Measurements from ENCODE around the gene DUS4L.

DUS4L gene

GRCh38 chr7:107580716-107581383 is 17.1 kb downstream of the DUS4L start:
- no peak for DNase-seq

DNA sequence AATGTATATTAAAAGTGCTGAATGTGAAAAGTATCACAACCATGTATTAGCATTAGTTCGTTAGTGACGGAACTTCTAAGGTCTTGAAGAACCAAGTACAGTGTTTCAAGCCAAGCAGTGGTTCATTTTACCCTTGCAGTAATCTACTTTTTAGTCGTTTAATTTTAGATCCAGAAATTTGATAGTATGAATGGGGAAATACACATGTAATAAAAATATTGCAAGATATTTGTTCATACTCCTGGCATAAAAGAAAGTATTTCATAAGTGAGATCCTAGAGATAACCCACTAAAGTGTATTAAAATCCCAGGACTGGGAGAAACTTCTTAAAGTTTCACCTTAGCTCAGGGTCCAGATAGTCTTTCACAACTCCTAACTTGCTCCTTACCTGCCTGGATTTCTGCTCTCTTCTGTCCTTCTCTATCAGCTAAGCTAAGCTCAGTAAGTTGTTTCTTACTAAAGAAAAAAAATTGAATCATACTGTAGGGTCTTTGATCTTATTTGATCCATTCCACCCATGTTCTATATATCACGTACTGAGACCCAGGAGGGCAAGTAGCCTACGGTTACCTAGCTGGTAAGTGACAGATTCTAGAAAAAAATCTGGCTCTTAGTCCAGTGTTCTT is 17.7 kb downstream of the DUS4L start:
- DNase-seq, result no peak

DNA sequence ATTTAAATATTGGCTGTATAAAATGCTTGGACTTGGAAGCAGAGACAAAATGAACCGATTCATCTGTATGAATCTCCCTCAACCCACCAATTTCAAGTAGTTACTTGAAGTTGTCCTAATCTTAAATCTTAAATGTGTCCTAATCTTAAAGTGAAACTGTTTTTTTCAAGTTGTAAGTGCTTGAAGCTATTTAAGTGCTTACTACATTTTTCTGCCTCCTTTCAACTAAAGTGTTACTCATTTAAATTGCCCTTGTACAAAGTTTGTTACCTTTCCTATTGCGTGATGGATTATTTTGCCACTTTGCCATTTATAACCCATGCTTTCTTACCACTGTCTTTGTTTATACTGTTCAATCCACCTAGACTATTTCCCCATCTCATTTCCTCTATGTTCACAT is 19.1 kb downstream of the DUS4L start:
- DNase-seq, result no peak

GRCh38 chr7:107584716-107585115 is 20.9 kb downstream of the DUS4L start:
- DNase-seq, result no peak

- DNase-seq, result no peak
Observed at GRCh38 chr7:107588529-107589130, 24.9 kb downstream of the DUS4L start.

DNA sequence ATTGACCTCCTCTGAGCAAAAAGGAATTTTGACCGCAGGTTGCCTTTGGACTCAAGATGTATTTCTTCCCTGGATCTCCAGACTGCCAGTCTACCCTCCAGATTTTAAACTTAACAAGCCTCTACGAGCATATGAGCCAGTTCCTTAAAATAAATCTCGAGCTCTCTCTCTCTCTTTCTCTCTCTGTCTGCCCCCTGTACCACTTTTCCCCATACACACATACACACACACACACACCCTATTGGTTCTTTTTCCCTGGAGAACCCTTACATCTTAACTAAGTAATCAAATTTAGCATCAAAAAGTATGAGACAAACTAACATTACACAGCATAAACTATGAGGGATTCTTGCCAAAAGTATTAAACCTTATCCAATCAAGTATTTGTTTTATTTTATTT is 27.6 kb downstream of the DUS4L start:
- DNase-seq, result no peak

DNA sequence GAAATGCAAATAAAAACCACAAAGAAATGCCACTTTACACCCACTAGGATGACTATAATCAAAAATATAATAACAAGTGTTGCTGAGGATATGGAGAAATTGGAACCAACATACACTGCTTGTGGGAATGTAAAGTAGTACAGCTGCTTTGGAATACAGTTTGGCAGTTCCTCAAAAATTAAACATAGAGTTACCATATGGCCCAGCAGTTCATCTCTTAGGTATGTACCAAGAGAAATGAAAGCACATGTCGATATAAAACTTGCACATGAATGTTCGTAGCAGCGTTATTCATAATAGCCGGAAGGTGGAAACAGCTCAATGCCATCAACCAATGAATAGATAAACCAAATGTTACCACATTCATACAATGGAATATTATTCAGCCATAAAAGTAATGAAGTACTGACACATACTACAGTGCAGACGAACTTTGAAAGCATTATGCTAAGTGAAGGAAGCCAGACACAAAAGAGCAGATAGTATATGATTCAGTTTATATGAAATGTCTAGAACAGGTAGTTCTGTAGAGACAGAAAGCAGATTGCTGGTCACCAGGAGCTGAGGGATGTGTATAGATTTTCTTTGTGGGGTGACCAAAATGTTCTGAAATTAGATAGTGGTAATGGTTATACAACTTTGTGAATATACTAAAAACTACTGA is 28.7 kb downstream of the DUS4L start:
- DNase-seq, result no peak

GRCh38 chr7:107593025-107593410 is 29.2 kb downstream of the DUS4L start:
- DNase-seq, result no peak

DNA sequence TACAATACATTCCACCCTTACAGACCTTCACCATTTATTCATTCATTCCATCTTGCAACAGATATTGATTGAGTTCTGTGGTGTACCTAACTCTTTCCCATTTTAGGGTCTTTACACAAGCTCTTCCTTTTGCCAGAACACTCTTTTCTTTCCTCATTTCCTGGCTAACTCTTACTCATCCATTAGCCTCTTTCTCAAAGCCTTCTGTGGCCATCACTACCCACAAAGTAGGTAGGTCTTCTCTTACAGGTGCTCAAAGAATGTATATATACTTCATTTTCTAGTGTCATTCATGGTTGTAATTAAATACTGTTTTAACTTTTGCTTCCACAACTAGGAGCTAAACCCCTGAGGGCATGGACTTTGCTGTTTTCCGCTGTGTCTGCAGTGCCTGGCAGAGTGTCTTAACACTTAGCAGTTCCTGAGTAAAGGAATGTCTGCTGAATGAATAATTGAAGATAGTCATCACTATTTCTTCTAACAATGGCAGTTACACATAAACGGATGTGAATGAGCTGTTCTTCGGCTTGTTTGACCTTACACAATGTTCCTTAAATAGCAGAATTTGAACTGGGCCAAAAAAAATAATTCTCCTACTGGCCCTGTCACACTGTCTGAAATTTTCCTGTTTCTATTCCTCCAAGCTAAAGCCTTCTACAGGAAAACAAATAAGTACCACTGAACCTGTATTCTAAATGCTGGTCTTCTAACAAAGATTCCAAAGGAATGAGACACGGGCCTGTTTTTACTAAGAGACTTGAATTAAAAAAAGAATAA is 31.4 kb downstream of the DUS4L start:
- DNase-seq, result no peak

DNA sequence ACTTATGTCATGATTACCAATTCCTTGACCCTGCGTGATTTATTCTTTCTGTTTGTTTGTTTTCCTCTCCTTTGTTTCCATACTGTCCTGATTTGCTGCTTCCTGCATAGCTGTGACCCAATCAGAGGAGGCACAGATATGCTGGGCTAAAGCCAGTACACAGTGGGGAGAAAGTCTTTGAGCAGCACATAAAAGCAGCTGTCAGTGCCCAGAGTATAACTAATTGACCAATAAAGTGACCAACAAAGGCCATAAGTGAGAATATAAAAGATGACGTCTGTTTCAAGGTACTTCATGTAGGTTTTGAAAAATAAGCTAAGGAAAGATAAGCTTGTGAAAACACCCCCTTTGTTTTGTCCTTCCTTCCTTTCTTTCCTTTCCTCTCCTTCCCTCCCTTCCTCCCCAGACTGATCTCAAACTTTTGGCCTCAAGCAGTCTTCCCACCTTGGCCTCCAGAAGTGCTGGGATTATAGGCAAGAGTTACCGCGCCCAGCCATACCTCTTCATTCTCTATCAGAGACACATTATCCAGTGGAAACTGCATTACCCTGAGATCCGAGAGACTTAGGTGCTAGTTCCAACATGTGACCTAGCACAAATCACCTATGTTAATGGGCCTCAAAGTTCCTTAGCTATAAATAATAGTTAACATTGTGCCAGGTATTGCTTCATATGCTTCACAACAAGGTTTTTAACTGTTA is 33.3 kb downstream of the DUS4L start:
- no peak for DNase-seq

GRCh38 chr7:107597582-107597916 is 33.8 kb downstream of the DUS4L start:
- no peak for DNase-seq

GRCh38 chr7:107597953-107598352 is 34.2 kb downstream of the DUS4L start:
- DNase-seq, result no peak

DNA sequence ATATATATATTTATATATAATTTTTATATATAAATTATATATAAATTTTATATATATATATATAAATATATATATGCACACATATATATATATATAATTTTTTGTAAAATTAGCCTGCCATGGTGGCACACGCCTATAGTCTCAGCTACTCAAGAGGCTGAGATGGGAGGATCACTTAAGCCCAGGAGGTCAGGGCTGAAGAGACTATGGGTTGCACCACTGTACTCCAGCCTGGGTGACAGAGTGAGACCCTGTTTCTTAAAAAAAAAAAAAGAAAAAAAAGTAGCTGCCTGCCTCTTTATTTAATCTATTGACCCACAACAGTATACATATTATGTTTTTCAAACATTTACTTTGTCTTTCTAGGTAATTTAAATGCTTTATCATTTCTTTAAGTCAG is 35.5 kb downstream of the DUS4L start:
- no peak for DNase-seq

- DNase-seq, result no peak
Observed at GRCh38 chr7:107600816-107601215, 37.0 kb downstream of the DUS4L start.

DNA sequence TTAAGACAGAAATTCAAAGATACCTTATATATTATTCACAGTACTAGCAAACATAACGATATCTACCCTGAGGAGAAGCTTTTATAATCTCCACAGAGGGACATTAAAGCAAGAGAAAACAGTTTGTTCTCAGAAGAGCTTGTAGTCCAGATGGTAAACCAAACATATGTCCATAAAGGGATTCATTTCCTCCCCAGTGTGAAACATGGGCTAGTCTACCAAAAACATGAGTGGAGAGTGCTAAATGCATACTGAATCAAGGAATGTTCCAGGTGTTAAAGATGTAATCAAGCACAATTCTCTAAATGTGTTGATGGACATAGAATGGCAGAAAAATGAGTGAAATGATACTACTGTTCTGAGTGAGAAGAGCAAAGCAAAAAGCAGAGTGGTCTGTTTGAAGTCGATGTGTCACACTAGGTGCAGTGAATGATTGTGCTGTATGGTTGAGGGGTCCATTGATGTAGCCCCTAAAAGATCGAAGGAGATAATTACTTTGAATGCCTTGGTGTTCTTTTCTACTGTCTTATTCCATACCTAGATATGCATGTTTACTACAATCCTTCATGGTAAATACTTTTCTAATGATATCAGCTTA is 41.5 kb downstream of the DUS4L start:
- DNase-seq, result no peak

- DNase-seq, result no peak
Observed at GRCh38 chr7:107606303-107606702, 42.5 kb downstream of the DUS4L start.

GRCh38 chr7:107609811-107610261 is 46.1 kb downstream of the DUS4L start:
- no peak for DNase-seq

- no peak for DNase-seq
Observed at GRCh38 chr7:107610323-107610722, 46.6 kb downstream of the DUS4L start.

- no peak for DNase-seq
Observed at GRCh38 chr7:107613439-107613838, 49.7 kb downstream of the DUS4L start.

DNA sequence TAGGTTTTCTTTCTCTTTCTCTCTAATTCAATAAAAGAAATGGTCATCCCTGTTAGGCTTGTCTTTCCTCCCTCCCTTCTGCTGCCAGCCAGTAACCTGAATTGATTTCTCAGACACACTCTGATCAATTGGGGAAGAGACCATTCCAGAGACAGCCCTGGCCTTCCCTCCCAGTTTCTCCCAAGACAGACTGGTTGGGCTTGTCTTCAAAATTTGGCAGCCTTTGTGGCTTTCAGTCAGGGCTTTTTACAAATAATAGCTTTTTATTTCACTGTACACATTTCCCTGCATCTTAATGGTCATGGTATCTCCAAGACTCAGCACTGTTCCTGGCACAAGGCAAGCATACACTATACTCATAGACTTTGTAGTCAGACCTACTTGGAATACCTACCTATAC is 50.2 kb downstream of the DUS4L start:
- no peak for DNase-seq

- DNase-seq, result no peak
Observed at GRCh38 chr7:107614425-107614824, 50.7 kb downstream of the DUS4L start.

Data from effector CD4-positive, alpha-beta T cell (primary cell).